Endometrium (tissue), 2 donors: ENCODE measurements around the gene CTAG1A.
A peak's percentile ranks its signal among the peaks of the same experiment; 100 is the strongest.
"Not testable (repeated sequence)": the region's sequence is repeated elsewhere in the genome, so short reads cannot be mapped to it uniquely, and the experiment has no call there.

Source experiments
- FAIRE-seq: peaks from 2 replicates; lab custom pipeline; 2012; peaks lifted over from hg19 to GRCh38; lab: Jason Lieb, UNC
- donor health status: control.
- donor health status: control.

CTAG1A gene

GRCh38 chrX:154573061-154573460 is 11.9 kb upstream of the CTAG1A start:
- FAIRE-seq: not testable (repeated sequence)

GRCh38 chrX:154575076-154575475 is 9.9 kb upstream of the CTAG1A start:
- FAIRE-seq: not testable (repeated sequence)

GRCh38 chrX:154582994-154583393 is 1.9 kb upstream of the CTAG1A start:
- FAIRE-seq: not testable (repeated sequence)

GRCh38 chrX:154590415-154590814 is 5.5 kb downstream of the CTAG1A start:
- FAIRE-seq: peak; percentile 53

- no peak for FAIRE-seq
These were observed 7.6 kb downstream of the CTAG1A start for GRCh38 chrX:154592505-154592904.

- FAIRE-seq: no peak
These were observed 8.3 kb downstream of the CTAG1A start for GRCh38 chrX:154593201-154593600.

GRCh38 chrX:154594491-154594890 is 9.6 kb downstream of the CTAG1A start:
- no peak for FAIRE-seq

- no peak for FAIRE-seq
These were observed 10.8 kb downstream of the CTAG1A start for GRCh38 chrX:154595559-154596249.

- no peak for FAIRE-seq
These were observed 11.5 kb downstream of the CTAG1A start for GRCh38 chrX:154596290-154596929.

- FAIRE-seq: no peak
These were observed 12.3 kb downstream of the CTAG1A start for GRCh38 chrX:154597221-154597620.

- no peak for FAIRE-seq
These were observed 13.7 kb downstream of the CTAG1A start for GRCh38 chrX:154598656-154599055.

GRCh38 chrX:154599531-154599930 is 14.6 kb downstream of the CTAG1A start:
- no peak for FAIRE-seq

GRCh38 chrX:154600759-154601374 is 15.9 kb downstream of the CTAG1A start:
- no peak for FAIRE-seq

- FAIRE-seq: no peak
These were observed 17.3 kb downstream of the CTAG1A start for GRCh38 chrX:154602226-154602625.

GRCh38 chrX:154602766-154603437 is 18.0 kb downstream of the CTAG1A start:
- no peak for FAIRE-seq

- no peak for FAIRE-seq
These were observed 18.8 kb downstream of the CTAG1A start for GRCh38 chrX:154603438-154604430.

- FAIRE-seq: no peak
These were observed 20.6 kb downstream of the CTAG1A start for GRCh38 chrX:154605566-154605965.

GRCh38 chrX:154607370-154607769 is 22.4 kb downstream of the CTAG1A start:
- FAIRE-seq: no peak

- not testable (repeated sequence) for FAIRE-seq
These were observed 23.0 kb downstream of the CTAG1A start for GRCh38 chrX:154607976-154608375.

- FAIRE-seq: not testable (repeated sequence)
These were observed 23.9 kb downstream of the CTAG1A start for GRCh38 chrX:154608823-154609222.

GRCh38 chrX:154611146-154611545 is 26.2 kb downstream of the CTAG1A start:
- FAIRE-seq: not testable (repeated sequence)

GRCh38 chrX:154613586-154613985 is 28.7 kb downstream of the CTAG1A start:
- FAIRE-seq: not testable (repeated sequence)
